ENCODE results near the gene DBNDD2.

DBNDD2 gene

DNA sequence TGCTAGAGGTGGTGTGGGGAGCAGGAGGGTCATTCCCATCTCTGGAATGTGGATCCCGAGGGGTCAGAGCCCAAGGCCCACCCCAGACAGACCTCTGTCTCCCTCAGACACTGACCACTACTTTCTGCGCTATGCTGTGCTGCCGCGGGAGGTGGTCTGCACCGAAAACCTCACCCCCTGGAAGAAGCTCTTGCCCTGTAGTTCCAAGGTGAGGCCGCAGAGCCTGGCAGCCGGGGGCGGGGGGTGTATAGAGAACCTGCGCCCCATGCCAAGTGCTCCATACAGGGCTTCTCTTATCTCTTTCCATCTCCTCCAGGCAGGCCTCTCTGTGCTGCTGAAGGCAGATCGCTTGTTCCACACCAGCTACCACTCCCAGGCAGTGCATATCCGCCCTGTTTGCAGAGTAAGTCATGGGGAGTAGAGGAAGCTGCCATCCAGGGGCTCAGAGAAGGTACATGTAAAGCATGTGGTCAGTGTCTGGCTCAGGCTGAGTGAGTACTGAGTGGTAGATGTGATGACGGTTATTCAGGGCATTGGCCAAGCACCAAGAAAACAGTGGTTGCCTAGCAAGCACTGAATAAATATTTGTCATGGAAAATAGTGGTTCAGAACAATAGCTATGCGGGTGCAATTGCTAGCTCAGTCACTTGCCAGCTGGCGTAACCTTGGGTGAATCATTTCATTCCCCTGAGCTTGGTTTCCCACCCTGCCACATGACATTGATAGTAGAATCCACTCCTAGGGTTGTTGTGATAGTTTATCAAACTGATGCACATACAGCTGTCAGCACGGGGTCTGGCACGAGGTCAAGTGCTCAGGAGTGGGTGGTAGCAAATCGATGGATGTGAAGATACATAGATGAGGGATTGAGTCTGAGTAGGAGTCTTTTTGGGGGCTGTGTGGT, 11.4 kb downstream of the DBNDD2 start:
- DNase-seq, result no peak

DNA sequence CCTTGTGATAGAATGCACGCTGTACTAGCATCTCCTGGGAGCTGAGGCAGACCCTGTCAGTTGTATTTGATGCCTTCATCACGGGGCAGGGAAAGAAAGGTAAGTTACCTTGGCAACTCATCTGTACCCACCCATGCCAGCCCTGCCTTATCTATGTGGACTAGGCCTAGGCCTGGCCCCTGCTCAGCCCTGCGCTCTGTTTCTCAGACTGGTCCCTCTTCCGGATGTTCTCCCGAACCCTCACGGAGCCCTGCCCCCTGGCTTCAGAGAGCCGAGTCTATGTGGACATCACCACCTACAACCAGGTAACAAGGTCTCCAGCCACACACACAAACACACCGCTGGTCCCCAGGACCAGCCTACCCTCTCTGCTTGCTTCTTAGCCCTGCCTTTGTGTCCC, 12.0 kb downstream of the DBNDD2 start:
- DNase-seq, result no peak

DNA sequence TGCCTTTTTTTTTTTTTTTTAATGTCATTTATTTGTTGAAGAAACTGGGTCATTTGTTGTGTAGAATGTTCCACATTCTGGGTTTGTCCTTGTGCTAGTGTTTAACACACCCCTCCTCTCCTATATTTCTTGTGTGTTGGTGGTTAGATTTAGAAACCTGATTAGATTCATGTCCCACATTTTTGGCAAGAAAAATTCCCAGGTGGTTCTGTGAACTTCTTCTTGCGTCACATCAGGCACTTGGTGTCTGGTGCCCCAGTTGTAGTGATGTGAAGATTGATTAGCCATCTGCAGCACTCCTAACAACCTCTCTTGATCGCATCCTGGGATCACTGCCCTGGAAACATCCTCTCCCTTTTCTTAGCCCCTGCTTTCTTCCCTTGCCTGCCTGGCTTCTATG, 15.6 kb downstream of the DBNDD2 start:
- no peak for DNase-seq

DNA sequence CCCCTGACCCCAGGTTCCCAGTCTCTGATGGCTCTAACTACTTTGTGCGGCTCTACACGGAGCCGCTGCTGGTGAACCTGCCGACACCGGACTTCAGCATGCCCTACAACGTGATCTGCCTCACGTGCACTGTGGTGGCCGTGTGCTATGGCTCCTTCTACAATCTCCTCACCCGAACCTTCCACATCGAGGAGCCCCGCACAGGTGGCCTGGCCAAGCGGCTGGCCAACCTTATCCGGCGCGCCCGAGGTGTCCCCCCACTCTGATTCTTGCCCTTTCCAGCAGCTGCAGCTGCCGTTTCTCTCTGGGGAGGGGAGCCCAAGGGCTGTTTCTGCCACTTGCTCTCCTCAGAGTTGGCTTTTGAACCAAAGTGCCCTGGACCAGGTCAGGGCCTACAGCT, 17.5 kb downstream of the DBNDD2 start:
- no peak for DNase-seq

DNA sequence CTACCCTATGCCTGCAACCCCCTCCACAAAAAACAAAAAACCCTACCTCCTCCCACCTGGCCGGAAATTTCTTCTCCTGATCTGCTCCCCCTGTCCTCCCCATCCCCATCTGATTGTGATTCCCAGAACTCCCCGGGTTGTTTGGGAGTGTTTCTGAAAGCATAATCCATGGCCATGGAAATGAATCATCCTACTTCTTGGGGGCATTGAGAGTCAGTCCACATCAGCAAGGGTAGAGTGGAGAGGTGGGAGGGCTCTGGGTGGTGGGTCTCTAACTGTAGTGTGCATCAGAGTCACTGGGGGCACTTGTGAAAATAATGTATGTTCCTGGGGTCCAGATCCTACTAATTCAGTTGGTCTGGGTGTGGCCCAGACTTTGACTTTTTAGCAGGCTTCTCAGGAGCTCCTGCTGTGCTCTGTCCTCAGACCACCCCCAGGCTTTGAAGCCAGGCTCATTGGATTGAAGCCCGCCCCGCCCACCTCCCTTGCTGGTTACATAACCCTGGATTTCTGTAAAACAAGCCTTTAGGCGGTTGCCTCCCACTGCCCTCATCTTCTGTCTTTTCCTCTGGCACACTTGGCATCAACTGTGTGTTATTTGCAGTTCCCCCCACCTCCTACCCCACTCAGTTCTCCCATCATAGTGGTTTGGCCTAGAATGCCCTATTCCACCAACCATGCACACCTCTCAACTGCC, 18.4 kb downstream of the DBNDD2 start:
- DNase-seq, result no peak

DNA sequence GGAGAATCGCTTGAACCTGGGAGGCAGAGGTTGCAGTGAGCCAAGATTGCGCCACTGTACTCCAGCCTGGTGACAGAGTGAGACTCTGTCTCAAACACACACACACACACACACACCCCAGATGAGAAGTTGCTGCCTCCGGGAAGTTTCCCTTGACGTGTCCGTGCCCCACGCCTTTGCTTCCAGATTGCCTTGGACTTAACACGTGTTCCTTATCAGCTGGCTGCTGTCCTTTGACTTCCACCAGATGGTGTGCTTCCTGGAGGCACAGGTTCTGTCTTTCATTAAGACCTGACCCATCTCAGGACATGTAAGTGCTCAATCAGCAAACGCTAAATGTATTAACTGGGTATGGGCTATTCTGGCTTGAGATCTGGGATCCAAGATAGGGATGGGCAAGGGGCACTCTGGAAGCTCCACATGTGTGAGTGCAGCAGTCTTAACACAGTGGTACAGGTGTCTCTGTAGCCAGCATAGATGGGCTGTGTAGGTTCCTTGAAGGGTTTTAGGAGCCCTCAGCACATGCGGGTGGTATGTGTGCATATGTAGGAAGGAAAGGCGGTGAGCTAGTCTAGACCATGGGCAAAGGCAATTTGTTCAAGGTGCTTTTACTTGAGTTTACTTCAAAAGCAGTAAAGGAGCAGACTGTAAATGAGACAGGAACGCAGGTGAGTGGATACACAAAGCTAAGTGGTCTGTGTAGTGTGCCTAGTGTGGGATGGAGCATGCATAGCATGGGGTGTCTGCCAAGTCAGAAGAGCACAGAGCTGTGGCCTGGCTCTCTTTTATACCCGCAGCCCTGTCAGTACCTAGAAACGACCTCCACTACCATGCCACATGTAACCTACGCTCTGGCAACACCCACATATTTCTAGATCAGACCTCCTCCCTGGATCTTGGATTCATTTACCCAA, 19.4 kb downstream of the DBNDD2 start:
- no peak for DNase-seq

DNA sequence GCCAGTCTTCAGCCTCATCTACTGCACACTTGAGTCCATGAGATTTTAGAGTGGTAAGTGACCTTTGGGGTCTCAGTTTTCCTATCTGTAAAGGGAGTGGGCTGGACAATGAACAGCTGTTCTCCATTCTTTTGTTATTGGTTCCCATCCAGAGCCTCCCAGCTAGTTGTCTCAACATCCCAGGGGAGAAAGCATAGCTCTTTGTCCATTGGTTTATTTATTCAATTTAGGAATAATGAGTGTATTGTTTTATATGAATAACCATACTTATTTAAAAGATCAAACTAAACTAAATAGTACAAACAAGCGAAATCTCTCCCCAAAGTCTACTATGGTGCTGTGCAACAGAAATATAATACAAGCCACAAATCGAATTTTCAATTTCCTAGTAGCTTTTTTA, 21.5 kb downstream of the DBNDD2 start:
- DNase-seq, result no peak

DNA sequence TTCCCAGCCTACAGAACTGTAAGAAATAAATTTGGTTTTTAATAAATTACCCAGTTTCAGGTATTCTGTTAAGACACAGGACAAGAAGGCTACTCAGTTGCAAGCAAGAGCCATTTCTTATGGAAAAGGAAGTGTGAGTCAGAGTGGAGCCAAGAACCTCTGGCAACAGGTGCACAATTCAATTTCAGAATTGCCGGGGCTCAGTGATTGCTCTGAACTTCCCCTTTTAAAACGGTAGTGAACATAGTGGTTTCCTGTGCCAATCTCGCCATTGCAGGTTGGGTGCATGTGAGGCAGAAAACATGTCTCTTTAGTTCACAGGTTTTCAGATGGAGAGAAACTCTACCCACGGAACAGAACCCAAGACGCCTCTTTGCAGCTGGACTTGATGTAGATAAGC, 24.2 kb downstream of the DBNDD2 start:
- DNase-seq, result no peak

DNA sequence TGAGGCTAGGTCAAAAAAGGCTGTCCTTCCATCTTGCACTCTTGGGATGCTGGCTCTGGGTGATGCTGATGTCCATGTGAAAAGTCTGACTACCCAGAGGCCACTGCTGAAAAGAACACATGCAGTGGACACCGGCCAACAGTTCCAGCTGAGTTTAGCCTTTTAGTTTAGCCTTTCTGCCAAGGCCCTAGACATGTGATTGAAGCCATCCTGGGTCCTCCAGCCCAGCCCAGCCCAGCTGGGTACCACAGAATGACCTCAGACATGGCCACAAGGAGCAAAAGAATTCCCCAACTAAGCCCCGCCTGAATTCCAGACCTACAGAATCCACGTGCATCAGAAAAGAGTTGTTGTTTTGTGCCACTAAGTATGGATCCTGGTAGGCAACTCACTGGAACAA, 25.2 kb downstream of the DBNDD2 start:
- no peak for DNase-seq

DNA sequence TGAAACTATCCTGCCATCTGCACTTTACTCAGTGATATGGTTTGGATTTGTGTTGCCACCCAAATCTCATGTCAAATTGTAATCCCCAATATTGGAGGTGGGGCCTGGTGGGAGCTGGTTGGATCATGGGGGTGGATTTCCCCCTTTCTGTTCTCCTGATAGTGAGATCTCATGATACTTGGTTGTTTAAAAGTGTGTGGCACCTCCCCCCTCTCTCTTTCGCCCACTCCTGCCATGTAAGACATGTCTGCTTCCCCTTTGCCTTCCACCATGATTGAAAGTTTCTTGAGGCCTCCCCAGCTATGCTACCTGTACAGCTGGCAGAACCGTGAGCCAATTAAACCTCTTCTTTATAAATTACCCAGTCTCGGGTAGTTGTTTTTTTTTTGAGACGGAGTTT, 25.9 kb downstream of the DBNDD2 start:
- DNase-seq, result no peak

DNA sequence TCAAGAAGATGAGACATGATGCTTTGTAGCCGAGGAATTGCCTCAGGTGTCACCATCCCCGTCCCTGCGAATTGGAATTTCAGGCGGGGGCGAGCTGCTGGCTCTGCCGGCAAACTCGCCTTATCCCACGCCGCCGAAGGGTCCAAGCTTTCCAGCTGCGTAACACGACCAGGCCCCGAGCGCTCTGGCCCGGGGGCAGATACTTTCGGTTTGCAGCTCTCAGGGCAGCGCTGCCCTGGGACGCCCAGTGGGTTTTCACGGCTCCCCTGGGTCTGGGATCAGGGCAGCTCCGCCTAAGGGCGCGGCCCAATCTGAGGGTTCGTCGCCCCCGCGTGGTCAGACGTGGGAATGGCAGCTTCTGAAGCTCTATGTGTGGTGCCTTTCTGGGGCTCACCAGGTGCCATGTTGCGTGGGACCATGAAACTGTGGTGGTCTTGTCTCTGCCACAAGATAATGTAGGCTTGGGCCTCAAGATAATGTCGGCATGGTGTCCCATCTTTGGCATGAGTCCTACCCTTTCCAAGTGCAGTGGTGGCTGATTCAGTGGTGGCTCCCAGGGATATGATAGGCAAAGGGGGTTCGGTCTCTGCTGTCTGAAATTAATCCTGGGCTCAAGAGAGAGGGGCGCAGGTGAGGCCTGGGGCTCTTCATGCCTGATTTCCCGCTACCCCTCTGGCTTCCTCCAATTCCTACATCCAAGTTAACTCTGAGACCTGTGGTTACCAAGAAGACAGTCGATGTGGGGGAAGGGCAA, 28.8 kb downstream of the DBNDD2 start:
- peak; percentile 8 for DNase-seq

DNA sequence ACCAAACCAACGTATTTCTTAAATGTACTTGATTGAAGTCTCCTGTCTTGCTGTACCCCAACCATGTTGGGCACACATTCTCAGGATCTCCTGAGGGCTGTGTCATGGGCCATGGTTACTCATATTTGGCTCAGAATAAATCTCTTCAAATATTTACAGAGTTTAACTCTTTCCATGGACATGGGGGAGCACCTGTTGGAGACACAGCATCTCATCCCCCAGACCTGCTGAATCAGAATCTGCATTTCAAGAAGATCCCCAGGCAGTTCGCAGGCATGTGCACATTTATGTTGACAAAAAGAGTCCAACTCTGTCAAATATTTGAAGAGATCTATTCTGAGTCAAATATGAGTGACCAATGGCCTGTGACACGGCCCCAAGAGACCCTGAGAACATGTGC, 32.3 kb downstream of the DBNDD2 start:
- DNase-seq, result no peak

DNA sequence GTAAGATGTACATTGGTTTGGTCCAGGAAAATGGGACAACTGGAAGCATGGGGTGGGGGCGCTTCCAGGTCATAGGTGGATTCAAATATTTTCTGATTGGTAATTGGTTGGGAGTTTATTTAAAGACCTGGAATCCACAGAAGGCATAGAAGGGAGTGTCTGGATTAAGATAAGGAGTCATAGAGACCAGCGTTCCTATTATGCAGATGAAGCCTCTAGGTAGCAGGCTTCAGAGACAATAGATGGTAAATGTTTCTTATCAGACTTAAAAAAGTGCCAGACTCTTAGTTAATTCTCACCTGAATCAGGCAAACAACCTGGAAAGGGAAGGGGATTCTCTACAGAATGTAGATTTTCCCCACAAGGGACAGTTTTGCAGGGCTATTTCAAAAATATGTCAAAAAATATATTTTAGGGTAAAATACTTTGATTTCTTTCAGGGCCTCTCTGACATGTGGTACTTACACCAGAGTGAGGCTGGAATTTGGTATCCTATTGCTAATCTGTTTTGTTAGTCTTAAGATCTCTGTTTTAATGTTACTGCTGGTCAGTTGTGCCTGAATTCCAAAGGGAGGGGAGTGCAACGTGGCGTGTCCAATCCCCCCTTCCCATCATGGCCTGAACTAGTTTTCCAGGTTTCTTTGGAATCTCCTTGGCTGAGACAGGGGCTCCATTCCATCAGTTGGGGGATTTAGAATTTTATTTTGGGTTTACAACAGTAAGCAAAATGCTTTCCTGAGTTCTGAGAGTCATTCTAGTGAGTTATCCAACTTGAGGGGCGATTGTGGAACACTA, 33.0 kb downstream of the DBNDD2 start:
- DNase-seq, result no peak

DNA sequence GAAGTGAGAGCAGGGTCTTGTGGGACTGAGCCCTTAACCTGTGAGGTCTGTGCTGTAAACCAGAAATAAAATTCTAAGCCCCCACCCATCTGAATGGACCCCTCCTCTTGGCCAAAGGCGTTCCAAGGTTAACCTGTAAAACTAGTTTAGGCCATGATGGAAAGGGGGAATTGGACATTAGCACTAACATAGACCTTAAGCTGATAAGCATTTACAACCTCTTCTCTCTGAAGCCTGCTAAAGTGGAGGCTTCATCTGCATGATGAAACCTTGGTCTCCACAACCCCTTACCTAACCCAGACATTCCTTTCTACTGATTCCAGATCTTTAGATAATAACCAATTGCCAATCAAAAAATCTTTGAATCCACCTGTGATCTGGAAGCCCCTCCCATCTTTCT, 33.7 kb downstream of the DBNDD2 start:
- DNase-seq, result no peak

DNA sequence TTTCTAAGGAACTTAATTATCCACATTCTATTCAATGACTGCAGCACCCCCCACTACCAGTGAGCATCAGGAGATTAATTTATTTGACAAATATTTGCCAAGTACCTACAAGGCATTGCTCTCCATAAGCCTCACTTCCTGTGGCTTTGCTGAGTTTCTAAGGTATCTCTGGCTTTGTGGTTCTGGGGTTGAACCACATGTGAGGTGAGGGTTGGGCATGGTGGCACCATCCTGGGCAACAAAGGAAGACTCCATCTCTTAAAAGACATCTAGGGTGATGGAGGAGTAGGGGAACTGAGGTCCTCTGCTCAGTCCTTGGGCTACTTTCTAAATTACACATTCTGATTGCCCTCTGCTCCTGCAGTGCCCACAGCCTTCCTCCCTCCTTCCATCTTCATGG, 36.0 kb downstream of the DBNDD2 start:
- DNase-seq, result no peak

DNA sequence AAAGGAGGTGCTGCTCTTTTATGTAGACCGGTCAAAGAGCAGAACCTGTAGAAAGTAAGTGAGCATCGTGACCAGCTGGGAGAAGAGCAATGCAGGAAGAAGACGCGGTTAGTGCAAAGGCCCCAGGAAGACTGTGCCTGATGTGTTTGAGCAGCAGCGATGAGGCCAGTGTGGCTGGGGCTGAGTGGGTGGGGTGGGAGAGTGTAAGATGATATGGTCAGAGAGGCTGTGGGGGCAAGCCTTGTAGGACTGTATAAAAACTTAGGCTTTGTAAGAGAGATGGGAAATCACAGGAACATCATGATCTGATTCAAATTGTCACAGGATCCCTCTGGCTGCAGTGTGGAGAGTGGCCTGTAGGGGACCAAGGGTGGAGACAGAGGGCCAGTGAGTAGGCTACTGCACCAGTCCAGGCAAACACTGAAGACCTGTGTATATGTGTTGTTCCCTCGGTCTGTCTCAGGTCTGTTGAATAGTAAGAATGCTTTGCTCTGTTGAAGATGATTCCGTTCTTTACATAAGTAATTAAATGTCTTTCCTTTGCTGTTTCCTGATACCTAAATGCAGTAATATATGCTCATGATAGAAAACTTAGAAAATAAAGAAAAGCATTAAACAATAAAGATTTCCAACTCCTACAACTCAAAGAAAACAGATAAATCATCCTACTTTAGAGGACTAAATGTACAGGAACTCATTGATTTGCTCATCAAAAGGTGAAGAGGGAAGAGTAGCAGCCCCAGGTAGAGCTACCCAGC, 37.9 kb downstream of the DBNDD2 start:
- DNase-seq, result no peak

DNA sequence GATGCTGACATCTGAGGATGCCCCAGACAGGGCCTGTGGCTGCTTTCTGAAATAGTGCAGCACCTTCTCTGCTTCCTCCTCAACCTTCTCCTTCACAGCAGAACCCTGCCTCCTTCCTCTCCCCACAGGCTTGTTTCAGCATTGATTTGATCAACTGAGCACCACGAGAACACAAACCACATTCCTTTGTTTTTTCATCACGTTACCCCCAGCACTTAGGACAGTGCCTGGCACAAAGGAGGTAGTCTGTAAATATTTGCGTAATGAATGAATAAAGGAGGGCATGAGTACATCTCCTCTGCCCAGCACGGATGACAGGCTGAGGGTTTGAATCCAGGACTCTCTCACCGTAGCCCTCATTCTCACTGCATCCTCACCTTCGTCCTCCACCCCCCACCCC, 40.2 kb downstream of the DBNDD2 start:
- DNase-seq, result no peak

DNA sequence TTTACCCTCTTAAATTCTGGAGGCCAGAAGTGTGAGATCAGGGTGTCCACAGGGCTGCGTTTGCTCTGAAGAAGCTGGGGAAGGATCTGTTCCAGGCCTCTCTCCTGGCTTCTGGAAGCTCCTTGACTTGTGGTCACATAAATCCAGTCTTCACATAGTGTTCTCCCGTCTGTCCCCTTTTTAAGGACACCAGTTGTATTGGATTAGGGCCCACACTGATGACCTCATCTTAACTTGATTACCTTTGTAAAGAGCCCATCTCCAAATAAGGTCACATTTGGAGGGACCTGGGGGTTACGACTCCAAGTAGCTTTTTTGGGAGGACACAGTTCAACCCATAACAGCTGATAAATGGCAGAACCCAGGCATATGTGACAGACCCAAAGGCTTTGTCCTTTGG, 41.4 kb downstream of the DBNDD2 start:
- DNase-seq, result no peak

DNA sequence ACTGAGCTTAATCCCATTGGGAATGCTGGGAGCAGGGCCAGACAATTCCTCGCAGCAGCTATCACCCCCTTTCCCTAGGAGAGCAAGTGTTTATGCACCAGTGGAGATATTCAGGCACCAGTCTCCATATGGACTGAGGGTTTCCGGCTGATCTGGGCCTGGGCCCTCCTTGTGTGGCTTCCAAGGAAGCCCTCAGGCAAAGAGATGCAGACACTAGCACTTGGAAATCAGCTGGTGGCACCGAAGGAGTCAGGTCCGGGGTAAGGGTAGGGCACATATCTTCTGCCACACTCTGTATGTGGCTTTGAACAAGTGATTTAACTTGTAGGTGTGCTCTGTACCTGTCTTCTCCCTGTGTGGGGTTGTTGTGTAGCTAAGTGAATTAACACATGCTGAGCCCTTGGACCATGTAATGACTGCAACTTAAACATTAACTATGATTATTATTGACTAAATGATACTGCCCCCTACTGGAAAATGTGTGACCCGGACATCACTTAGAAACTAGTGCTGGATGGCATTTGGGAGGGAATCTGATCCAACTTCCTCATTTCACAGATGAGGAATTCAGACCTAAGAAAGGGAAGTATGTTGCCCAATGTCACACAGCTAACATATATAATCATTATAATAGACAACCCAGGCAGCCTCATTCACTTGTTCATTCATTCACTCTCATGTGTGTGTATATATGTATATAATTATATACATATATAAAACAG, 42.2 kb downstream of the DBNDD2 start:
- DNase-seq, result no peak

DNA sequence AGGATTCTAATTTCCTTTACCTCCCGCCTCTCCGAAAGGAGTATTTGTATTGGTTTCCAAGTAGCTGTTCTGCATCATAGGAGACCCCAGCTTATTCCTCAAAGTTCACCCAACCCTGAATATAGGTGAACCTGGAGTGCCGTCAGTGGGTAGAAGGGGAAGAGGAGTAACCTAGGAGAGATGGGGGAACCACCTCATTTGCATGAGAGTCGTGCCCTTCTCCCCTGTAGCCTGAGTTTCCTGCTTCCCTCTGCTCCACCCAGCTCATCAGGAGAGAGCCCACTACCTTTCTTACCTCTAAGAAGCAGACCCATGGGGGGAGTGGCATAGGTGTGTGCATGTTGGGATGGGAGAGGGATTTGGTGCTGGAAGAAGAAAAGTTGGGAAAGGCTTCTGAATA, 44.1 kb downstream of the DBNDD2 start:
- DNase-seq, result no peak
